H54 (cell line): ENCODE measurements around the gene CCL17.
"Not testable (repeated sequence)": the region's sequence is repeated elsewhere in the genome, so short reads cannot be mapped to it uniquely, and the experiment has no call there.

Source experiments
- DNase-seq: peaks from one replicate; pipeline ENCODE4 v3.0.0; 2011; ENCODE audit warnings: low spot score, mixed read lengths; ENCODE audit not compliant: insufficient read length
- FAIRE-seq: peaks from 3 replicates; lab custom pipeline; 2011; peaks lifted over from hg19 to GRCh38; lab: Jason Lieb, UNC
- POLR2A ChIP-seq: IDR thresholded peaks from 2 replicates; pipeline ENCODE4 v1.6.1; 2011; ENCODE audit warnings: low read depth, mild to moderate bottlenecking, low read length

The CCL17 gene

GRCh38 chr16:57419506-57419905 is 14.9 kb downstream of the CCL17 start:
- no peak for TF ChIP-seq POLR2A
- DNase-seq (no peak), FAIRE-seq (no peak)

GRCh38 chr16:57422026-57422944 is 17.7 kb downstream of the CCL17 start:
- FAIRE-seq (no peak), DNase-seq (peak; percentile 27)

DNA sequence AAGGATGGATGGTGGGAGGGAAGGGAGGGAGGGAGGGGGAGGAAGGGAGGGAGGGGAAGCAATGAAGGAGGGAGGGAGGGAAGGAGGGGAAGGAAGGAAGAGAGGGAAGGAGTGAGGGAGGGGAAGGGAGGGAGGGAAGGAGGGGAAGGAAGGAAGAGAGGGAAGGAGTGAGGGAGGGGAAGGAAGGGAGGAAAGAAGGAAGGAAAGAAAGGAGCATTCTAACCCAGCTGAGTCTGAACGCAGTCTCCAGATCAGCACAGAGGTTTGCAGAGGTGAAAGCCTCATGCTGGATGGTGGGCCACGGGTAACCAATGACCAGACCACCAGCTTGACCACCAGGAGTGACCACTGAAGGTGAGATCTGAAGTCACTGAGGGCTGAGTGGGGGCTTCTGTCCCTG is 18.6 kb downstream of the CCL17 start:
- no peak for TF ChIP-seq POLR2A
- FAIRE-seq = no peak
- no peak for DNase-seq

More at GRCh38 chr16:57422026-57422944, 17.7 kb downstream of the CCL17 start:
- no peak for TF ChIP-seq POLR2A

GRCh38 chr16:57424583-57424982 is 20.0 kb downstream of the CCL17 start:
- FAIRE-seq (no peak), DNase-seq (no peak)
- no peak for TF ChIP-seq POLR2A

- DNase-seq = no peak
- FAIRE-seq = no peak
- TF ChIP-seq POLR2A = no peak
Observed at GRCh38 chr16:57426356-57426755, 21.8 kb downstream of the CCL17 start.

GRCh38 chr16:57427307-57427706 is 22.7 kb downstream of the CCL17 start:
- no peak for TF ChIP-seq POLR2A
- FAIRE-seq (no peak), DNase-seq (no peak)

DNA sequence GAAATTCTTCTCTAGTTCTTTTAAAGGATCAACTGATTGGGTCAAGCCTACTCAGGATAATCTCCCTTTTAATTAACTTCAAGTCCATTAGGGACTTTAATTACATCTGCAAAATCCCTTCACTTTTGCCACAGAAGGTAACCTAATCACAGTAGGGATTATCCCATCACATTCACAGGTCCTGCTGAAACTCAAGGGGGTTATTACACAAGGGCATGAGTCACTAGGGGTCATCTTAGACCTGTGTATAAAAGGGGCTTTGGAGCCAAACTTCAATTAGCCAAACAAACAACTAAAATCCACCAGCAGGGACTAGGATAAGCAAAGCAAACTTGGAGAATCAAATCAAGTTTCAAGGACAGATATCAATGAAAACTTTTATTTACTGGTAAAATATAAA is 23.3 kb downstream of the CCL17 start:
- DNase-seq = no peak
- no peak for FAIRE-seq
- TF ChIP-seq POLR2A = no peak

DNA sequence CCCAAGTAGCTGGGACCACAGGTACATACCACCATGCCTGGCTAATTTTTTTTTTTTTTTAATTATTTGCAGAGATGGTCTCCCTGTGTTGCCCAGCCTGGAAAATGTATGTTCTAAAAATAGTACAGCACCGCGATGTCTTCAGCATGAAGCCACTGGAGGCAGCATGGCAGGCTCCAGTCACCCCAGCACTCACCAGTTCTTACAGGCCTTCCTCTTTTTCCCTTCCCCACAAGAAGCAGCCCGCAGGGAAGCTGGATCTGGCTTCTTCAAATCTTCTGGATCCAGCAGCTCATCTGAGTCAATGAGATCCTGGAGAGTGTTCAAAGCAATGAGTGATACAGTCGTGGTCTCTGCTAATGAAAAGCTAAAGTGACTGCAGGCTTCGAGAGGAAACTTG is 26.4 kb downstream of the CCL17 start:
- no peak for FAIRE-seq

GRCh38 chr16:57432505-57432904 is 27.9 kb downstream of the CCL17 start:
- DNase-seq (no peak), FAIRE-seq (no peak)
- TF ChIP-seq POLR2A = no peak

More for the DNA sequence above, 26.4 kb downstream of the CCL17 start:
- DNase-seq = no peak
- no peak for TF ChIP-seq POLR2A

GRCh38 chr16:57432989-57433388 is 28.4 kb downstream of the CCL17 start:
- TF ChIP-seq POLR2A = no peak
- DNase-seq (no peak), FAIRE-seq (no peak)

DNA sequence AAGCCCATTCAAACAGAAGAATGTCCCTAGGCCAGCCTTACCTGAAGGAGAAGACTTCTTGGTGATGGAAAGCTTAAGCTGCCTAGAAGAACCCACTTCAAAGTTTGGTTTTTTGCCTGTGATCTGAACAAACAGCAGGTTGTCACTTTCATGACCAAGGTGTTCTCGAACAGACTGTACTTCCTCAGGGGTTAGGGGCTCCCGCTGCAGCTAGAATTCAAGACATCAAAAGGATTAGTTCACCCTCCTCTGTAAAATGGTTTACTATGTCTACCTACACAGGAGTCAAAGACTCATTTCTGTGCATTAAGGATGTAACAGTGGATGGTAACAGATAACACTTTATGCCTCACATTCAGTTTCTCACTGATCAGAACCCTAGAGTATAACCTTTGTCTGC is 29.4 kb downstream of the CCL17 start:
- FAIRE-seq (no peak), DNase-seq (no peak)
- no peak for TF ChIP-seq POLR2A

GRCh38 chr16:57435838-57436237 is 31.3 kb downstream of the CCL17 start:
- no peak for FAIRE-seq
- no peak for TF ChIP-seq POLR2A
- DNase-seq = no peak

DNA sequence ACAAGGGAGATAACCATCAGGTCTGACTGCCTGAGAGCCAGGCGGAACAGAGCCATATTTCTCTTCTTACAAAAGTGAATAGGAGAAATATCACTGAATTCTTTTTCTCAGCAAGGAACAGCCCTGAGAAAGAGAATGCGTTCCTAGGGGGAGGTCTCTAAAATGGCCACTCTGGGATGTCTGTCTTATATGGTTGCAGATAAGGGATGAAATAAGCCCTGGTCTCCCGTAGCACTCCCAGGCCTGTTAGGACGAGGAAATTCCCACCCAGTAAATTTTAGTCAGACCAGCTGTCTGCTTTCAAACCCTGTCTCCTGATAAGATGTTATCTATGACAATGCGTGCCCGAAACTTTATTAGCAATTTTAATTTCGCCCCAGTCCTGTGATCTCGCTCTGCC is 35.4 kb downstream of the CCL17 start:
- not testable (repeated sequence) for FAIRE-seq, DNase-seq

- not testable (repeated sequence) for FAIRE-seq
Observed at GRCh38 chr16:57440551-57440950, 36.0 kb downstream of the CCL17 start.

GRCh38 chr16:57444711-57445110 is 40.1 kb downstream of the CCL17 start:
- no peak for FAIRE-seq
- DNase-seq = no peak
- no peak for TF ChIP-seq POLR2A

More at GRCh38 chr16:57440551-57440950, 36.0 kb downstream of the CCL17 start:
- DNase-seq = not testable (repeated sequence)

DNA sequence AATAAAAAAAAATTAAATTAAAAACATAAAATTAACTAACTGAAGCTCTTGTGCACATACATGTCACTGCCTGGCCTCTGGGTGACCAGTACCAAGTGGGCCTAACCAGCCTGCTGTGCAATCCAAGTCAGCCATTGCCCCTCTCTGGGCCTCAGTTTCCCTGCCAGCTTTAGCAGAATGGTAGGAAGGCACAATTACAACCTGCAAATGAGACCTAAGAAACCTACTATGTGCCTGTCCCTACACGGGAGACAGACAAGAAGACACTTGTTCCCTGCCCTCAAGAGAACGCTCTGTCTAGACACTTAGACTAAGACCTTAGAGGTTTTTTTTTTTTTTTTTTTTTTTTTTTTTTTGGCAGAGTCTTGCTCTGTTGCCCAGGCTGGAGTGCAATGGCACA is 40.9 kb downstream of the CCL17 start:
- FAIRE-seq (no peak), DNase-seq (no peak)
- no peak for TF ChIP-seq POLR2A
